Measurements from ENCODE around the gene CETN2. TPM values are rescaled to one million over a fixed set of nuclear protein-coding genes. Genes with fewer than 3 reads are reported as not detected.
"Not testable (repeated sequence)": the region's sequence is repeated elsewhere in the genome, so short reads cannot be mapped to it uniquely, and the experiment has no call there.

CETN2 gene
- total and polyA plus RNA-seq, 8 donors, result 10.0 to 45.5 (median 29.9) TPM

DNA sequence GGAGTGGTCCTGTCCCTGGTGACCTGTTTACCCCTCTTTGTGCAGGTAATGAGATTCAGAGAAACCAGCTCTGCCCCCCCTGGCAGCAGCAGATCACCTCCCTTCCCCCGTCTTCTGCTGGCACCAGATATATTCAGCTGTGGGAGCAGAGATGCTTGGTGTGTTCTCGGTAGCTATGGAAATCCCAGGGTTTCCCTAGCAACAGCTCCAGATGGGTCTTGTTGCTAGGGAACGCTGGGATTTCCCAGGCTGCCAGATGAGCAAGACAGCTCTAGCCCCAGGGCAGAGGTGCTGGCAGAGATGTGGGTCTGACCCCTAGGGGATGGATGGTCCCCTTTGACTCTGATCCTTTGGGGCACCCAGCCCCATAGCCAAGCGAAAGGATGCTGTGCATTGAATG, 20.2 kb downstream of the CETN2 start:
- intact Hi-C loops (cut with DNase I; ENCODE audit: low total_unique reads), result no loop called here
- Histone ChIP-seq H3K4me1 (no peaks in the 10 kb centered on the region), H3K27me3 (peaks cover 0 to 8% (median 0%) of the 10 kb centered on the region in 3 donors), H3K36me3 (no peaks in the 10 kb centered on the region), H3K4me3 (no peak overlapping the region), H3K27ac (no peak overlapping the region), H3K9me3 (no peaks in the 10 kb centered on the region)
- WGBS, 5 donors, result 33 to 70% (median 52%) methylated on average over 1 to 4 of the region's 4 CpGs
- DNase-seq, result peak in 1 of 2 donors; percentile 50
- TF ChIP-seq EP300 (IDR thresholded peaks at IDR 0.05) (no peak), POLR2AphosphoS5 (IDR thresholded peaks at IDR 0.05) (no peak), POLR2A (IDR thresholded peaks at IDR 0.05) (no peak)
- TF ChIP-seq, protein P1, sequence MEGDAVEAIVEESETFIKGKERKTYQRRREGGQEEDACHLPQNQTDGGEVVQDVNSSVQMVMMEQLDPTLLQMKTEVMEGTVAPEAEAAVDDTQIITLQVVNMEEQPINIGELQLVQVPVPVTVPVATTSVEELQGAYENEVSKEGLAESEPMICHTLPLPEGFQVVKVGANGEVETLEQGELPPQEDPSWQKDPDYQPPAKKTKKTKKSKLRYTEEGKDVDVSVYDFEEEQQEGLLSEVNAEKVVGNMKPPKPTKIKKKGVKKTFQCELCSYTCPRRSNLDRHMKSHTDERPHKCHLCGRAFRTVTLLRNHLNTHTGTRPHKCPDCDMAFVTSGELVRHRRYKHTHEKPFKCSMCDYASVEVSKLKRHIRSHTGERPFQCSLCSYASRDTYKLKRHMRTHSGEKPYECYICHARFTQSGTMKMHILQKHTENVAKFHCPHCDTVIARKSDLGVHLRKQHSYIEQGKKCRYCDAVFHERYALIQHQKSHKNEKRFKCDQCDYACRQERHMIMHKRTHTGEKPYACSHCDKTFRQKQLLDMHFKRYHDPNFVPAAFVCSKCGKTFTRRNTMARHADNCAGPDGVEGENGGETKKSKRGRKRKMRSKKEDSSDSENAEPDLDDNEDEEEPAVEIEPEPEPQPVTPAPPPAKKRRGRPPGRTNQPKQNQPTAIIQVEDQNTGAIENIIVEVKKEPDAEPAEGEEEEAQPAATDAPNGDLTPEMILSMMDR (IDR thresholded peaks at IDR 0.05), result no peak

DNA sequence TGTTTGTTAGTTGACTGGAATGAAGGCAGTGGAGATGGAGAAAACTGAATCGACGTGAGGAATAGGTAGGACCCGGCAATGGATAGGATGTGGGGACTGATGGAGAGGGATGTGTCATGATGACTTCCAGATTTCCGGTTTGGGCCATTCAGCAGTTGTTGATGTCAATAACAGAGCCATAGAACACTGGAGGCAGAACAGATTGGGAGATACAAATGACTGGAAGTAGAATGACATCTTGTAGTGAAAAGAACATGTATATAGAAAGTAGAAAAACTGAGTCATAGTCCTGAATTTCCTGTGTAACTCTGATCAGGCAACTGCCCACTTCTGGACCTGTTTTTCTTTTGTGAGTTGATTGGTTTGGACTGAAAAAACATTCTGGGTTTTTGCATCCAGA, 24.5 kb downstream of the CETN2 start:
- H3K9me3 ChIP-seq, result no peaks in the 10 kb centered on the region
- no peak overlapping the region for H3K4me3 ChIP-seq
- H3K27ac ChIP-seq, result no peak overlapping the region
- 79 to 91% (median 85%) methylated on average over 4 of the region's 4 CpGs for WGBS, 5 donors
- no peaks in the 10 kb centered on the region for H3K36me3 ChIP-seq
- TF ChIP-seq POLR2AphosphoS5 (IDR thresholded peaks at IDR 0.05), result no peak
- intact Hi-C loops (cut with DNase I; ENCODE audit: low total_unique reads), result no loop called here
- H3K27me3 ChIP-seq, result peaks cover 0 to 4% (median 0%) of the 10 kb centered on the region in 3 donors
- no peaks in the 10 kb centered on the region for H3K4me1 ChIP-seq
- no peak for DNase-seq

DNA sequence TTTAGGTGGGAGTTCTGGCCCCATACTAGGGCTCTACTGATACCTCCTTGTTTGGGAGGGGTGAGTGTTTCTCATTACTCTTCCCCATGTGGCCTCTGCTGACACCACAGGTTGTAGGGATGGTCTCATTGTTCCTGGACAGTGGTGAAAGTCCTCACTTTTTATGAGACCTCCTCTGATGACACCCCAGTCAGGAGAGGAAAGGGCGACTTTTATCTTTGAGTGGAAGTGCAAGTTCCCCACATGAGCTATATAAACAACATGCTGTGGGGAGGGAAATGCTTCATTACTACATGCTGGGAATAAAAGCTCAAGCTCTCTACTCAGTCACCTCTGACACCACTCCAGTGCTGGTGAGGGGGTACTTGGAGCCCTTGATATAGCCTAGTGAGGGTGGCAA, 31.6 kb downstream of the CETN2 start:
- no peaks in the 10 kb centered on the region for H3K36me3 ChIP-seq
- TF ChIP-seq POLR2AphosphoS5 (IDR thresholded peaks at IDR 0.05), result no peak
- TF ChIP-seq, protein P1 (IDR thresholded peaks at IDR 0.05), result no peak
- TF ChIP-seq POLR2A (IDR thresholded peaks at IDR 0.05), result no peak
- TF ChIP-seq EP300 (IDR thresholded peaks at IDR 0.05), result no peak
- H3K4me1 ChIP-seq, result no peaks in the 10 kb centered on the region
- no peaks in the 10 kb centered on the region for H3K9me3 ChIP-seq
- no peak overlapping the region for H3K4me3 ChIP-seq
- peaks cover 0 to 11% (median 0%) of the 10 kb centered on the region in 3 donors for H3K27me3 ChIP-seq
- intact Hi-C loops (cut with DNase I; ENCODE audit: low total_unique reads), result no loop called here
- no peak for DNase-seq
- H3K27ac ChIP-seq, result no peak overlapping the region
- WGBS, 5 donors, result 36 to 83% (median 63%) methylated on average over 1 of the region's 1 CpG

DNA sequence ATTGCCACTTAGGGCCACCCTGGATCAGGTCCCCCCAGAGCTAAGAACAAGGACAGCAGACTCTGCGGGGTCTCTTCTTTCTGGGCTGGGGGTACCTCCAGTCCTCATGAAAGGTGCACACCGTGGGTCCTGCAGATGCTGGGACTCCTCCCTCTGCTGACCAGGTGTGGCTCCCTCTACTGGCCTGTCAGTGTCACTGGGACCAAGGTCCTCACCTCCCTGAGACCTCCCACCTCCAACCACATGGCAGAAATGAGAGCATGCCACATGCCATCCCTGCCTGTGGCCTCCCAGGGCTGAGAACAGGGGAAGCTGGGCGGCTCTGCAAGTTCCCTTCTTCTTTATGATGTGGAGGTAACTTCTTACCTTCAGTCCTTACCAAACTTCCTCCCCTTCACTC, 43.5 kb downstream of the CETN2 start:
- H3K9me3 ChIP-seq; H3K27ac ChIP-seq; H3K27me3 ChIP-seq; DNase-seq; H3K36me3 ChIP-seq; H3K4me1 ChIP-seq; intact Hi-C loops (cut with DNase I; ENCODE audit: low total_unique reads); H3K4me3 ChIP-seq: not testable (repeated sequence)
- no CpG with 5 or more reads among the region's 3 CpGs for WGBS, 5 donors

Other genes starting within 250 kb of the CETN2 start
- under 1 TPM in 1 of 5 donors, not detected in 4; 0.18 TPM for gene GABRQ, start 192.9 kb downstream of the CETN2 start, total RNA-seq
- gene GABRQ, start 192.9 kb downstream of the CETN2 start, polyA plus RNA-seq, result under 1 TPM in 1 of 3 donors, not detected in 2; 0.05 TPM
- gene MAGEA3, start 132.0 kb downstream of the CETN2 start, total RNA-seq, result not detected
- not detected for gene MAGEA3, start 132.0 kb downstream of the CETN2 start, polyA plus RNA-seq
- gene CSAG2, start 121.5 kb downstream of the CETN2 start, total RNA-seq, result not detected
- gene CSAG2, start 121.5 kb downstream of the CETN2 start, polyA plus RNA-seq, result not detected
- not detected for gene MAGEA2B, start 116.1 kb downstream of the CETN2 start, total RNA-seq
- not detected for gene MAGEA2B, start 116.1 kb downstream of the CETN2 start, polyA plus RNA-seq
- not detected for gene CSAG1, start 97.0 kb downstream of the CETN2 start, total RNA-seq
- not detected for gene CSAG1, start 97.0 kb downstream of the CETN2 start, polyA plus RNA-seq
- gene MAGEA12, start 97.0 kb downstream of the CETN2 start, total RNA-seq, result not detected
- gene MAGEA12, start 97.0 kb downstream of the CETN2 start, polyA plus RNA-seq, result not detected
- gene MAGEA2, start 76.9 kb downstream of the CETN2 start, total RNA-seq, result not detected
- gene MAGEA2, start 76.9 kb downstream of the CETN2 start, polyA plus RNA-seq, result not detected
- gene CSAG3, start 71.5 kb downstream of the CETN2 start, total RNA-seq, result not detected
- gene CSAG3, start 71.5 kb downstream of the CETN2 start, polyA plus RNA-seq, result not detected
- gene MAGEA6, start 61.1 kb downstream of the CETN2 start, total RNA-seq, result not detected
- not detected for gene MAGEA6, start 61.1 kb downstream of the CETN2 start, polyA plus RNA-seq
- gene NSDHL, start 306 bp upstream of the CETN2 start, total RNA-seq, result 10 to 100 TPM in 1 of 5 donors, 1 to 10 TPM in 2, under 1 TPM in 2; 0.58 to 45.5 (median 6.8) TPM
- gene NSDHL, start 306 bp upstream of the CETN2 start, polyA plus RNA-seq, result 10 to 100 TPM in 2 of 3 donors, 1 to 10 TPM in 1; 9.5 to 28.3 (median 15.6) TPM
- gene ZNF185, start 67.3 kb upstream of the CETN2 start, total RNA-seq, result 1 to 10 TPM; 1.2 to 6.5 (median 4.5) TPM
- 10 to 100 TPM in 1 of 3 donors, 1 to 10 TPM in 2; 4.4 to 48.2 (median 4.6) TPM for gene ZNF185, start 67.3 kb upstream of the CETN2 start, polyA plus RNA-seq
- gene PNMA5, start 163.4 kb upstream of the CETN2 start, total RNA-seq, result not detected
- gene PNMA5, start 163.4 kb upstream of the CETN2 start, polyA plus RNA-seq, result under 1 TPM in 1 of 3 donors, not detected in 2; 0.05 TPM
- gene PNMA3, start 225.7 kb upstream of the CETN2 start, total RNA-seq, result 1 to 10 TPM in 2 of 5 donors, under 1 TPM in 1, not detected in 2; 0.73 to 2.2 (median 1.7) TPM
- under 1 TPM in 1 of 3 donors, not detected in 2; 0.28 TPM for gene PNMA3, start 225.7 kb upstream of the CETN2 start, polyA plus RNA-seq
- 1 to 10 TPM in 2 of 5 donors, not detected in 3; 1.7 to 2.4 TPM for gene PNMA6A, start 241.7 kb upstream of the CETN2 start, total RNA-seq
- under 1 TPM; 0.44 to 0.58 (median 0.46) TPM for gene PNMA6A, start 241.7 kb upstream of the CETN2 start, polyA plus RNA-seq